ENCODE results near the gene LPAR1.

The LPAR1 gene

DNA sequence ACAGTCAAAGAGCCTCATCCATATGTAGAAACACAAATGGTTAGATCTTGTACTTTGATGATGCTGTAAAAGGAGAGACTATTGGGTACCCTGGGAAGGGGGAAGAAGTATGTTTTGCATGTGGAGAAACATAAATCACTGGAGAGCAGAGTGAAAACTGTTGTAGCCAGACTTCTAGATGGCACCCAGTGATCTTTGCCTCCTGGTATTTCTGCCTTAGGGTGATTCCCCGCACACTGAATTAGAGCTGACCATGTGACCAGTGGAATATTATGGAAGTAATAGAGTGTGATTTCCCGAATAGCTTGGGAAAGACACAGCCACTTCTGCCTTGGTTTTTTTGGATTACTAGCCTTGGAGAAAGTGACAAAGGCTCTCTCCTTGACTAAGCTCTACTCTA, 174.3 kb downstream of the LPAR1 start:
- TF ChIP-seq, protein P1, sequence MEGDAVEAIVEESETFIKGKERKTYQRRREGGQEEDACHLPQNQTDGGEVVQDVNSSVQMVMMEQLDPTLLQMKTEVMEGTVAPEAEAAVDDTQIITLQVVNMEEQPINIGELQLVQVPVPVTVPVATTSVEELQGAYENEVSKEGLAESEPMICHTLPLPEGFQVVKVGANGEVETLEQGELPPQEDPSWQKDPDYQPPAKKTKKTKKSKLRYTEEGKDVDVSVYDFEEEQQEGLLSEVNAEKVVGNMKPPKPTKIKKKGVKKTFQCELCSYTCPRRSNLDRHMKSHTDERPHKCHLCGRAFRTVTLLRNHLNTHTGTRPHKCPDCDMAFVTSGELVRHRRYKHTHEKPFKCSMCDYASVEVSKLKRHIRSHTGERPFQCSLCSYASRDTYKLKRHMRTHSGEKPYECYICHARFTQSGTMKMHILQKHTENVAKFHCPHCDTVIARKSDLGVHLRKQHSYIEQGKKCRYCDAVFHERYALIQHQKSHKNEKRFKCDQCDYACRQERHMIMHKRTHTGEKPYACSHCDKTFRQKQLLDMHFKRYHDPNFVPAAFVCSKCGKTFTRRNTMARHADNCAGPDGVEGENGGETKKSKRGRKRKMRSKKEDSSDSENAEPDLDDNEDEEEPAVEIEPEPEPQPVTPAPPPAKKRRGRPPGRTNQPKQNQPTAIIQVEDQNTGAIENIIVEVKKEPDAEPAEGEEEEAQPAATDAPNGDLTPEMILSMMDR (IDR thresholded peaks at IDR 0.05) = no peak

DNA sequence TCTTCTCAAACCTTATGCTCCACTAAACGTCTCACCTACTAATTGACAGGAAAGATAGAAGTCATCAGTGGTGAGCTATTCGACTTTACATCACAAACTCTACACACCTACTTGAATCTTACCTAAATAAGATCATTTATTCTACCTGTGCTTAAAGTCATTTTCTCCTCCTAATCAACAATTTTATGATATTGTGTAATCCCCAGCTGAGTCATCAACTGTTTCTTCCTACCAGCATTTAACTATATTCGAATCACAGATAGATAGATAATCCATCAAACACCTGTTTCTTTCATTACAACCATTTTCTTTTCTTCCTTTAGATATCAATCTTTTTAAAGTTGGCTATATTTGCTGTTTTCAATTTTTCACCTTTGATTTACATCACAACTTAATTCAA, 181.5 kb downstream of the LPAR1 start:
- TF ChIP-seq, protein P1 (IDR thresholded peaks at IDR 0.05) = no peak

DNA sequence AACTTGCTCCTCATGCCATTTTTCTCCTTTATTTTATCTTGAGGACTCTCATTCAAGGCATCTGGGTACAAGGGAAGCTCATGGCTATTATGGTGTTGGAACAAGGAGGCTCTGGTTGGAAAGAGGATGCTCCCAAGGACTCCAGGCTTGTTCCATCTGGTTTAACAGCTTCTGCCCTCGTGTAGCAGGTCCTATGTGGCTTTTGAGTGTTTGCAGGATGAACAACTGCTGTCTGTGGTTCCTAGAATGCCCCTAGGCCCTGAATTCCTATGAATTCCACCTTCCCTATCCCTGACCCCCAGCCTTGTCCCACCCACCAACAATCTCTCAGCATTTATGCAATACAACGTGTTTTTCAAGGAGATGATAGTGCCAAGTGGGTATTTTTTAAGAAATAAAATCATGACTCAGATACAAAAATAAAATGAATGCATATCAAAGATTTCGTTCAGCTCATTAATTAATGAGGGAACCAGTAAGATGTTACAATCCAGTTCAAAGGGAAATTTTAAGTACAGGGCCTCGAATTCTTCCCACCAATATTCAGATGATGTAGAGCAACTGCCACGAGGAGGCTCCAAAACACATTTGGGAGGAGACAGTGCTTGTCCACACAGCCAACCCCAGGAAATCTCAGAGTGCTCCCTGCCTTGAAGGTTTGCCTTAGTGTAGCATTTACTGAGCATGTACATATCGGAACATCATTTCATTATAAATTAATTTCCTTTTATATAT, 187.7 kb downstream of the LPAR1 start:
- TF ChIP-seq, protein P1 (IDR thresholded peaks at IDR 0.05) = no peak

DNA sequence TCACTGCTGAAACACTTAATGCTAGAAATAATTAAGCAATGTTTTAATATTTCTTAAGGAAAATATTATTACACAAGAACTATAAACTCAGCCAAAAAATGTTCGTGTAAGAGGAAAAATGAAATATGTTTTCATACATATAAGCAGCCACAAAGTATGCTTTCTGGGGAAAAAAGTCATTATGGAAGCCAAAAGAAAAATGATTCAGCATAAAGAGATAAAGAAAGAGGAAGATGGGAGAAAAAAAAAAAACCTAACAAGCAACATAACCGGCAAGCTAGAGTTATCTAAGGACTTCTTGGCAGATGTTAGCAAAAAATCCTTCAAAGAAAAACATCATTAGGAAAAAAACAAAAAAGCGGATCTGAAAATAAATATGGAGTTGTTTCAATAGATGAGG, 190.6 kb downstream of the LPAR1 start:
- TF ChIP-seq, protein P1 (IDR thresholded peaks at IDR 0.05) = no peak

DNA sequence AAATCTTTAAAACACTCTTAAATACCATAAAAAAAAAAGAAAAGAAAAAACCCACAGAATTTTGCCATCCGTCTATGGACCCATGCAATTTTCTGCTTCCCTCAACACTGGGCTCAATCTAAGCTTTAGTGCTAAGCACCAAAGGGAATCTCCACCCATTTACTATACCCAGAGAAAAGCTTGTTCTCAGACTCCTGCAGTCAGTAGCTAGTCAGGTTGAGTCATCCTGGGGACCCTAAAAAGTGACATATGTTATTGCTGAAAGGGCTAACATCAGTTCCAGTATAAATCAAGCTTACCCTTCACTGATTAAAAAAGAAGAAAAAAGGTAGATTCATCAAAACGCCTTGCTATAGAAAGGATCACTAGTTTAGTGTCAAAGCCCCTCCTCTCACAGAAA, 192.1 kb downstream of the LPAR1 start:
- TF ChIP-seq, protein P1 (IDR thresholded peaks at IDR 0.05) = no peak

DNA sequence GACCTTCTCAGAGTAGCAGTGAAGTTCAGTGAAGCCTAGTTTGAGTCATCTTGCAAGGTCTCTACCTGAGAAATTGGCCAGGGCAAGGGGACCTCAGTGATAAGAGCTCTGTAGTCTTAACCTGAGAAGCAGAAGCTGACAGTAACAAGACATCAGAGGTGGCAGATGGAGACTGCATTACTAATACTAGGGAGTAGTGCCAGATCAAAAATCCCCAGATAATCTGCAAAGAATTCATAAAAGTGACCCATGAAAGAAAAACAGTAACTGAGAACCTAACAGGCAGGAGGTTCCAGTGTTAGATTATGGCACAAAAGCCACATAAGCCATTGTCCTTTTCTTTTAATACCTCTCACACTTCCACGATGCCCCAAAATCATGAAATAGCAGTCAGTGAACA, 194.1 kb downstream of the LPAR1 start:
- TF ChIP-seq, protein P1 (IDR thresholded peaks at IDR 0.05) = no peak

DNA sequence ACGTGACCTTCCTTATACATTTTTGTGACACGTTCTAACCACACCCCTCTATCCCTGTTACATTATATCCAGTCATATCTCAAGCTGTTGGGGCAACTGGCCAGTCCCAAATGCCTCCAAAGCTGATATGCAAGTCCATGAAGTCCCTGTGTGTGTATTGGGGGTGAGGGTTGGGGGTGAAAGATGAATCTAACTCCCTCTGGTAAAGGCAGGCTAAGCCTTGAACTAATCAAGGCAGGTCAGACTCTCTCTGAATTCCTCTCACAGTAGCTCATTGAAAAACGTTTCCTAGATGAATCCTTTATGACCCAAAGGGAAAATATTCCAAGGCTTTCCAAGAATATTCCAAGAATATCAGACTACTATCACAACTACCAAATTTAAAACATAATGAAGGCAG, 195.3 kb downstream of the LPAR1 start:
- TF ChIP-seq, protein P1 (IDR thresholded peaks at IDR 0.05) = no peak

DNA sequence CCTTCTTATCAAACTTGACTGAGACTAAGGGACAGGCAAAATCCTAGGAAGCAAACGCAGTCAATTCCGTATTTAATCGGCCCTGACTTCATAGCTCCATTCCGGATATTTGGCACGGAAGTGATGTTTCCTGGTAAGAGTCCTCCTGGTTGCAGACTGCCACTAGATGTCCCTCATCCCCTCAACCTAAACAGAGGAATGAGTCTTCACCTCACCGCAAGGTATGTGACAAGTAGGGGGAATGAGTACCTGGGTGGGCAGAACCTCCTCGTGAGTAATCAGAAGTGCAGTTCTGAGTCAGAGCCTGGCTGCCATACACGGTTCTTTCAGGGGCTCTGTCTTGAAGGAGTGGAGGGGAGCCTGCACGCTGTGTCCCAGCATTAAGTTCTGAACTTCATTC, 196.1 kb downstream of the LPAR1 start:
- TF ChIP-seq, protein P1 (IDR thresholded peaks at IDR 0.05) = peak; percentile 14; the same call in 1 of the 2 replicates

Data from LNCAP (cell line).